HepG2 (cell line): ENCODE results near the gene HCFC1. TPM values are rescaled to one million over a fixed set of nuclear protein-coding genes. Genes with fewer than 3 reads are reported as not detected.

Experiments used
- CTCF ChIP-seq: sonication (generic); formaldehyde crosslinking; IDR thresholded peaks from 2 replicates; pipeline ENCODE4 v1.5.0; 2020; ENCODE audit warnings: mild to moderate bottlenecking, missing genetic modification reagents, moderate library complexity
- DMAP1 ChIP-seq: IDR thresholded peaks from 2 replicates; pipeline ENCODE4 v1.6.1; 2016
- DR1 ChIP-seq: sonication (generic); formaldehyde crosslinking; IDR thresholded peaks from 2 replicates; pipeline ENCODE4 v1.8.0; 2021; ENCODE audit warnings: mild to moderate bottlenecking, missing genetic modification reagents, inconsistent platforms
- ESRRA ChIP-seq: sonication (generic); formaldehyde crosslinking; IDR thresholded peaks from 2 replicates; pipeline ENCODE4 v1.5.1; 2020; ENCODE audit warnings: mild to moderate bottlenecking, low read depth, missing genetic modification reagents
- GATAD1 ChIP-seq: IDR thresholded peaks from 2 replicates; pipeline ENCODE4 v1.6.1; 2016; ENCODE audit warnings: missing genetic modification reagents, missing compliant biosample characterization
- HIVEP1 ChIP-seq: sonication (generic); formaldehyde crosslinking; IDR thresholded peaks from 2 replicates; pipeline ENCODE4 v1.4.0; 2020; ENCODE audit warnings: mild to moderate bottlenecking, missing genetic modification reagents
- IRX3 ChIP-seq: sonication (generic); formaldehyde crosslinking; IDR thresholded peaks from 2 replicates; pipeline ENCODE4 v1.8.1; 2023; ENCODE audit warnings: mild to moderate bottlenecking, low read depth, missing genetic modification reagents, borderline replicate concordance
- NRL ChIP-seq: sonication (generic); formaldehyde crosslinking; IDR thresholded peaks from 2 replicates; pipeline ENCODE4 v1.5.0; 2020; ENCODE audit warnings: missing genetic modification reagents, mild to moderate bottlenecking, moderate library complexity, borderline replicate concordance
- PRDM4 ChIP-seq: sonication (generic); formaldehyde crosslinking; IDR thresholded peaks from 2 replicates; pipeline ENCODE4 v1.9.0; 2021; ENCODE audit warnings: missing genetic modification reagents, borderline replicate concordance
- RAD21 ChIP-seq: fragments of 450-650 bp; formaldehyde crosslinking; IDR thresholded peaks from 2 replicates; pipeline ENCODE4 v1.5.0; 2020; ENCODE audit warnings: mild to moderate bottlenecking
- SOX6 ChIP-seq, 2 experiments: fragments of 450-650 bp in 1 of 2; sonication (generic) in 1 of 2; formaldehyde crosslinking in 1 of 2; IDR thresholded peaks; 2 replicates each; pipeline versions ENCODE4 v1.4.0 to v1.6.1; 2017 to 2020; ENCODE audit warnings: antibody characterized with exemption in 1 of 2, mild to moderate bottlenecking in 1 of 2, missing genetic modification reagents in 1 of 2
- TIGD3 ChIP-seq: sonication (generic); formaldehyde crosslinking; IDR thresholded peaks from 2 replicates; pipeline ENCODE4 v1.5.1; 2020; ENCODE audit warnings: mild to moderate bottlenecking, missing genetic modification reagents, borderline replicate concordance
- TSC22D2 ChIP-seq: sonication (generic); formaldehyde crosslinking; IDR thresholded peaks from 2 replicates; pipeline ENCODE4 v1.5.1; 2020; ENCODE audit warnings: missing genetic modification reagents, mild to moderate bottlenecking, borderline replicate concordance
- ZBTB42 ChIP-seq: sonication (generic); formaldehyde crosslinking; IDR thresholded peaks from 2 replicates; pipeline ENCODE4 v1.5.0; 2020; ENCODE audit warnings: mild to moderate bottlenecking, missing genetic modification reagents
- ZNF225 ChIP-seq: sonication (generic); formaldehyde crosslinking; IDR thresholded peaks from 2 replicates; pipeline ENCODE4 v1.4.0; 2020; ENCODE audit warnings: mild to moderate bottlenecking, missing genetic modification reagents
- ZNF317 ChIP-seq: sonication (generic); formaldehyde crosslinking; IDR thresholded peaks from 2 replicates; pipeline ENCODE4 v1.5.0; 2020; ENCODE audit warnings: mild to moderate bottlenecking, missing genetic modification reagents
- ZNF569 ChIP-seq: sonication (generic); formaldehyde crosslinking; IDR thresholded peaks from 2 replicates; pipeline ENCODE4 v1.5.0; 2020; ENCODE audit warnings: mild to moderate bottlenecking, missing genetic modification reagents, moderate library complexity, borderline replicate concordance
- ZNF724P ChIP-seq: sonication (generic); formaldehyde crosslinking; IDR thresholded peaks from 2 replicates; pipeline ENCODE4 v1.8.0; 2022; ENCODE audit warnings: missing genetic modification reagents, borderline replicate concordance
- ZNF782 ChIP-seq: sonication (generic); formaldehyde crosslinking; IDR thresholded peaks from 2 replicates; pipeline ENCODE4 v1.4.0; 2020; ENCODE audit warnings: missing genetic modification reagents, mild to moderate bottlenecking, borderline replicate concordance
- ZSCAN22 ChIP-seq: sonication (generic); formaldehyde crosslinking; IDR thresholded peaks from 2 replicates; pipeline ENCODE4 v1.4.0; 2020; ENCODE audit warnings: mild to moderate bottlenecking, missing genetic modification reagents
- polyA plus RNA-seq, 8 experiments: library from polyadenylated mRNA; depleted of rRNA in 3 of 8; stranded (reverse) in 7 of 8; unstranded in 1 of 8; fragments of >200 nt; fragmentation: Illumina TruSeq in 4 of 8; extraction: Trizol in 4 of 8; gene quantifications; 2 replicates each; pipeline versions ENCODE4 v1.2.1 to v1.2.3, GENCODE V29; 2011 to 2016; ENCODE audit warnings: low read depth in 4 of 8, missing spikeins in 1 of 8, mixed read lengths in 1 of 8; ENCODE audit not compliant: insufficient read depth in 1 of 8
- total RNA-seq, 5 experiments: library from RNA; depleted of rRNA; stranded (reverse); fragments of >200 nt; fragmentation: Illumina TruSeq; extraction: Trizol; gene quantifications; 2 replicates each; pipeline ENCODE4 v1.2.3, GENCODE V29; 2016; ENCODE audit warnings: low read depth in 1 of 5
- TF ChIP-seq, protein P1 (sequence below): sonication (generic); formaldehyde crosslinking; IDR thresholded peaks from 2 replicates; pipeline ENCODE4 v1.8.0; 2022; ENCODE audit warnings: missing genetic modification reagents, mild to moderate bottlenecking, borderline replicate concordance
- TF ChIP-seq, protein P2 (sequence below): sonication (generic); formaldehyde crosslinking; IDR thresholded peaks from 2 replicates; pipeline ENCODE4 v1.8.1; 2022; ENCODE audit warnings: mild to moderate bottlenecking, missing genetic modification reagents

Gene HCFC1
- total and polyA plus RNA-seq, 2 of the 13 experiments (the other 11 are each of a cell fraction or from before 2014, with no cell fraction given): 5.8 to 17.8 TPM

DNA sequence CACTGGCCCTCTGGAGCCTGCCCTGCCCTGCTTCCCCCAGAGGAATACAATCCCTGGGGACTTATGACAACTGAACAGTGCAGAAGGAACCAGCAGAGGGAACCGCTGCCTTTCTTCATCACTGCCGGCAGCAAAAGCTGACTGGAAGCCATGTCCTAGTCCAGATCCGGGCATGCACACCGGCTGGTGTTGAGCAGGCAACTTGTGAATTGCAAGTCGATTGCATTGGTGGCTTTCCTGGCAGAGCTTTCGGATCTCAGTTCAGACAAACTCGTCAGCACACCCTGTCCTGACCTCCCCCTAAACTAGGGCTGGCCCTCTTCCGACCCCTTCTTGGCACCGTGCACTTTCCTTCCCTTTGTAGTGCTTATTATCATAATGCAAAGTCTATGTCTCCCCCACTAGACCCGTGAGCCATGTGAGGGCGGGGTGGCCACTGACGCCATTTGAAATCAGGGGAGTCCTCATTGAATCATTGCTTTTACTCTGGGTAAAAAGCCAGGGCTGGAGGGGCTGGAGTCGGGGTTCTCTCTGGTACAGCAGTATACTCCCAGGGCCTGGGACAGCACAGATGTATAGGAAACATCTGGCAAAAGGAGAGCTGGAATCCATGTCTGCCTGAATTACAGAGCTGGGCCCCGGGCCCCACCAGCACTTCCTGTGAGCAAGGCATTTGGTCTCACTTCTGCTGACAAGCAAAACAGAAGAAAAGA is 47.3 kb downstream of the HCFC1 start (continued):
- peak; percentile 75 for TF ChIP-seq CTCF (CRISPR knock-in tag)
- TF ChIP-seq TIGD3 (CRISPR knock-in tag): no peak
- no peak for TF ChIP-seq ZNF724P (CRISPR knock-in tag)
- TF ChIP-seq PRDM4: no peak
- no peak for TF ChIP-seq DMAP1
- TF ChIP-seq RAD21 (CRISPR knock-in tag): no peak
- no peak for TF ChIP-seq ZBTB42
- TF ChIP-seq, protein P1, sequence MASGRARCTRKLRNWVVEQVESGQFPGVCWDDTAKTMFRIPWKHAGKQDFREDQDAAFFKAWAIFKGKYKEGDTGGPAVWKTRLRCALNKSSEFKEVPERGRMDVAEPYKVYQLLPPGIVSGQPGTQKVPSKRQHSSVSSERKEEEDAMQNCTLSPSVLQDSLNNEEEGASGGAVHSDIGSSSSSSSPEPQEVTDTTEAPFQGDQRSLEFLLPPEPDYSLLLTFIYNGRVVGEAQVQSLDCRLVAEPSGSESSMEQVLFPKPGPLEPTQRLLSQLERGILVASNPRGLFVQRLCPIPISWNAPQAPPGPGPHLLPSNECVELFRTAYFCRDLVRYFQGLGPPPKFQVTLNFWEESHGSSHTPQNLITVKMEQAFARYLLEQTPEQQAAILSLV (CRISPR knock-in tag): no peak
- no peak for TF ChIP-seq ZSCAN22 (CRISPR knock-in tag)
- TF ChIP-seq, protein P2, sequence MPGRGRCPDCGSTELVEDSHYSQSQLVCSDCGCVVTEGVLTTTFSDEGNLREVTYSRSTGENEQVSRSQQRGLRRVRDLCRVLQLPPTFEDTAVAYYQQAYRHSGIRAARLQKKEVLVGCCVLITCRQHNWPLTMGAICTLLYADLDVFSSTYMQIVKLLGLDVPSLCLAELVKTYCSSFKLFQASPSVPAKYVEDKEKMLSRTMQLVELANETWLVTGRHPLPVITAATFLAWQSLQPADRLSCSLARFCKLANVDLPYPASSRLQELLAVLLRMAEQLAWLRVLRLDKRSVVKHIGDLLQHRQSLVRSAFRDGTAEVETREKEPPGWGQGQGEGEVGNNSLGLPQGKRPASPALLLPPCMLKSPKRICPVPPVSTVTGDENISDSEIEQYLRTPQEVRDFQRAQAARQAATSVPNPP (CRISPR knock-in tag): no peak
- TF ChIP-seq ZNF317: no peak
- no peak for TF ChIP-seq GATAD1 (CRISPR knock-in tag)
- no peak for TF ChIP-seq ZNF225 (CRISPR knock-in tag)
- TF ChIP-seq ZNF569: no peak
- no peak for TF ChIP-seq TSC22D2 (CRISPR knock-in tag)
- TF ChIP-seq HIVEP1 (CRISPR knock-in tag): no peak
- TF ChIP-seq ESRRA (CRISPR knock-in tag): no peak
- TF ChIP-seq DR1 (CRISPR knock-in tag): no peak
- TF ChIP-seq ZNF782 (CRISPR knock-in tag): no peak
- TF ChIP-seq IRX3 (CRISPR knock-in tag): no peak
- no peak for TF ChIP-seq NRL
- no peak for TF ChIP-seq SOX6 (IDR thresholded peaks at IDR 0.05)
- no peak for TF ChIP-seq SOX6 (CRISPR knock-in tag; IDR thresholded peaks at IDR 0.05)
